Ecto neural progenitor cell (in vitro differentiated cells): ENCODE measurements around the gene ZNF599.

Experiments
- DNase-seq: peaks from one replicate; pipeline ENCODE4 v3.0.0-alpha.2; 2018; ENCODE audit warnings: low spot score

The ZNF599 gene

DNA sequence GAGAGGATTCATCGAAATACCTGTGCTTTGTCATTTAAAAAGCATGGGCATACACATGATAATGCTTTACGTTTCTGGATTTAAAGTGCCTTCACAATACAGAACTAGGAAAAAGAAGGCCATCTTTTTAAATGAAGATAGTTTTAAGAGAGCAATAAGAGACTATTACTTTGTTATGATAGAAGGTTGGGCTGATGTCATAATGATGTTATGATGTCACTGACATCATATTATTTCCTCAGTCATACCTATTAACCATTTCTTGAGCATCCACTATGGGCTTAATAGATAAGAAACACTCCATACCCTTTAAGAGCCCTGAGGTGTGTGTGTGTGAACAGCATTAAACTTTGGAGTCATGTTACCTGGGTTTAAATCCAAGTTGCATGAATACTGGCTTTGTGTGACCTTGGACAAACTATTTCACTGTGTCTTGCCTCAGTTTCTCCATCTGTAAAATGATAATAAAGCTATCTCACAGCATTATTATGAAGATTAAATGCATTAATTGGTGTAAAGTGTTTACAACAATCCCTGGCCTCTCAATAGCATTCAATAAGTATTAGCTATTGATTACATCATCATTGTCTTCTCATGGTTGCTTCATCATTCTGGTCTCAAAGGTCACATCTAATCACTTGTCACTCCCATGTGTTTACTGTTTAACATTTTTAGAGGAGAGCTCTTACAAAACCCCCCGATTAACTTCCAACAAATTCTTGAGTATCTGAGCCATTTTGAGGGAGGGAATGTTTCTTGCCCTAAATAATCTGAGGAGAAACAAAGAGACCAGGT, 27.9 kb downstream of the ZNF599 start:
- no peak for DNase-seq

DNA sequence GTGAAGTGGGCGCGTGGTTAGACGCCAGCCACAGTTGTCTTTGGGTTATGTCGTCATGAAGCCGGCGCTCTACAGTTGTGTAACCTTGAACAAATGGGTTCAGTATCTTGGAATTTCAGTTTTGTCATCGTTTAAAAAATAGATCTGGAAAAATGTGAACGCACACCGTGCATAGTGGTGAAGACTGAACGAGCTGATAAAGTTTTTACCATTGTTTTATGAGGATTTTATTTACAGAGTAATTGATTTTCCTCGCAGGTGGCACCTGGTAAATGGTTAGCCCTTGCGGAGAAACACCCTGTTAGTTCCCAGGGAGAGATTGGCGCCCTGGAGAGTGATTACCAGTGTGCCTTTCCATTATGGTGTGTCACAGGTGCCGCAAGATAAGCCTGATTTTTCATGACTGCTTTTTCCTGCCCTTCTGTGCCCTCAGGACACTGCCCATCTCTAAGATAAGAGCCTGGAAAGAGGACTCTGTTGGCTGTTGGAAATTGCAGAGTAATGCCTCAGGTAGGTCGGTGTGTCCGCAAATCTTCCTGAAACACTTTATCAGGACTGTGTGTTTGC, 38.4 kb downstream of the ZNF599 start:
- no peak for DNase-seq

DNA sequence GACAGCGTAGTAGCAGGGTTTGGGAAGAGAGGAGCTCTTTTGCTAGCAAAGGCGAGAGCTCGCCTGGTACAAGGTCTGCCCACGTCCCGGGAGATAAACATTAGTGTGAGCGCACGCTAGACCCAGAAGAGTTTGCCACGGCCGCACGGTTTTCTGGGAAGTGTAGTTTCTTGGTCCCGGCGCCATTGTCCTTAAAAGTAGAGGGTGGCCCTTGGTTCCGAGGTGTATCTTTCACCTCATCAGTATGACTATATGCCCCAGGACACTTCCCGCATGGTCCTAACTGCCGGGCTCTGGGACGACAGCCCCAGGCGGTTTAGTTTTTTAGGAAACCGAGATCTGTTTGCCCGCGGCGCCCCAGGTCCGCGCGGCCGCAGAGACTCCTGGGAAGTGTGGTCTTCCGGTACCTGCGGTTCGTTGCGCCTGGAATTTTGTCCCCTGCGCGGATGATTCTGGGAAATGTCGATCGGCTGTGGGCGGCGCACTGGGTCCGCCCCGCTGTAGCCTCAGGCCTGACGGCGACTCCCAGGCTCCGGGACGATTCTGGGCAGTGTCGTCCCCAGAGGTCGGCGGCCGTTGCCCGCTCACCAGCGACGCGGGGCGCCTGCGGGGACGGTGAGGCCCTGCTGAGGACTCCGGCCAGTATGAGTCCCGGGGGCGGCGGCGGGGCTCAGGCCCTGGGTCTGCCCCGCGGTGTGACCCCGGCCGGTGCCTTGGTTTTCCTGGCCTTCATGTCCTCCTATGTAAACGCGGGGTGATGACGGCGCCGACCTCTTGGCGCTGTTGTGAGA, 39.1 kb downstream of the ZNF599 start, which contains the start of gene ZNF181:
ZNF181 (plus strand) TSS at position 498 of the 791 bp plus-strand sequence. CDS start 795 bp downstream, outside the sequence.
- peak; percentile 94 for DNase-seq

GRCh38 chr19:34733266-34733745, 39.7 kb downstream of the ZNF599 start:
- DNase-seq: no peak

DNA sequence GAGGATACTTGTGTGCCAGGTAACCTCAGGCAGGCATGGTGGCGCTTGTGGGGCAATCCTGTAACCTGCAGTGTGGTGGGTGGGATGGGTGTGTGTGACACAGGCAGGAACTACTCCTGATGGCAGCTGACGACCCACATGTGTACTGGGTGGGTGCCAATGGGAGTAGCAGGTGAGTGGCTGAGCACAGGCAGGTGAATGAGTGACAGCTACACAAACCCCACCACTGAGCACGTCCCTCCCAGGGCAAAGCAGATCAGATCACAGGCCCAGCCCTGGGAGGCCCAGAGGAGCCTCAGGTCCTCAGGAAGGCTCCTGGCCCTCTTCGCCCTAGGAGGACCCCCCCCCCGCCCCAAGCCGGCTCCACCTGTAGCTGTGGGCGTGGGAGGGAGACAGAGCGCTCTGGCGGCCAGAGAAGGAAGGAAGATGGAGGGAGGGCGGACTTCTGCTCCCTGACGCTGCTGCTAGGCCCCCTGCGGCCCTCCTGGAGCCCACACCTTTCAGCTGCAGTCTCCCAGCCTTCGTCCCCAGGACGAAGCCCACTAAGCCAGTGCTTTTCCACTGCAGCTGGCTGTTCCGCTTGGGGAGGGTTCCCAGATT, 40.3 kb downstream of the ZNF599 start:
- DNase-seq: no peak

GRCh38 chr19:34731964-34732363, 41.1 kb downstream of the ZNF599 start:
- no peak for DNase-seq

DNA sequence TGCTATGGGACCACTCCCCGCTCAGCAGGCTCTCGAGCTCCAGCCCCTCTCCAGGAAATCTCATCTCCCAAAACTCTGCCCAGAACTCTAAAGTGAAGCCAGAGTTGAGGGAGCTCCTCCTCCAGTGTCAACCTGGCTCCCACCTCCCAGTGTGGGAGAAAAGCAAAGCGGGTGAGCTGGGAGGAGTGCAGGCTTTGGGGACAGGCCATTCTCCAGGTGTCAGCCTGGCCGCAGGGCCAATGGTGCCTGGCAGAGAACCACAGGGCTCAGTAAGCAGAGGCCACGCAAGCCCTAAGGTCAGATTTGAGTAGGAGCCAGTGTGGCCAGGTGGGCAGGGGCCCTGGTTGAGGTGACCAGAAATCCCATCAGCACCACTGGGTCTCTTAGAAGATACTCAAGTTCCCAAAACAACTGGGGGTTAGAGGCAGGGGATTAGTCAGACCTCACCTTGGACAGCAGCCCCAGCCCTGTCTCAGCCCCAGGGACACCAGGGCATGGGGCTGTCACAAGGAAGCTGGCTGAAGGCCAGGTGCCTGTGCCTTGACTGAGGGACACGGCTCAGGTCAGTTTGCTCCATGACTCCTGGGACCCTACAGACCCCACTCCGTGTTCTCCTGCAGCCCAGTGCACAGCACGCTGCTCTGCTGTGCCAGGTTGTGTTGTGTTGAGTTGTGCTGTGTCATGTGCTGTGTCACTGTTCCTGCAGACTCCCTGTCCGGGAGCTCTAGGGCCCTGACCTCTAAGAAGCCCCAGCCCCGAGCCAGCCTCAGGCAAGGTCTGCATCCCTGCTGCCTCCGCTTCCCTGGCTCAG, 41.8 kb downstream of the ZNF599 start:
- no peak for DNase-seq

GRCh38 chr19:34725400-34725799, 47.6 kb downstream of the ZNF599 start:
- DNase-seq: no peak

DNA sequence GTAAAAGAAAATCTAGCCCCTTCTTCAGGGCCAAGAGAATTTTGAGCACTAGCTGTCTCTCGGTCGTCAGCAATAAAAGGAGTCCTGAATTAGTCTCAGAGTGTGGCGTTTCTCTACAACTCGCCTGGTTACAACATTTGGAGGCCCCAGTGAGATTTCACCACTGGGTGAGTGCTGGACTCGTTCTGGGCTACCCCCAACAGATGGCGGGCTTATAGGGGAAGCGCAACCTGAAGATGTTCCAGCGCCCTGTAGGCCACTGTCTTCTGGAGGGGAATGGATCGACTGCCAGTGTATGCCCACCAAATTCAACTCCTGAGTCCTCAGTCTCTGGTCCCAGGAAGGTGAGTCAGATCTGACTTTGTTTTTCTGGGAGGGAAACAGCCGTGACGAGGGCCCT, 50.7 kb downstream of the ZNF599 start:
- DNase-seq: no peak

GRCh38 chr19:34715357-34715756, 57.7 kb downstream of the ZNF599 start:
- no peak for DNase-seq

GRCh38 chr19:34713262-34713637, 59.8 kb downstream of the ZNF599 start:
- no peak for DNase-seq

GRCh38 chr19:34712395-34713261, 60.4 kb downstream of the ZNF599 start:
- no peak for DNase-seq

GRCh38 chr19:34711890-34712289, 61.1 kb downstream of the ZNF599 start:
- DNase-seq: no peak
